Embryonic facial prominence (tissue), 1 donor: ENCODE data around the gene PCBP4.
"Not testable (repeated sequence)": the region's sequence is repeated elsewhere in the genome, so short reads cannot be mapped to it uniquely, and the experiment has no call there.

ENCODE experiments used
- DNase-seq: peaks from one replicate; pipeline ENCODE4 v3.0.0-alpha.2; 2016; ENCODE audit errors: extremely low spot score

Gene PCBP4

GRCh38 chr3:51938780-51939425 lies 28.4 kb downstream of the PCBP4 start:
- DNase-seq = no peak

GRCh38 chr3:51937611-51938450 lies 29.4 kb downstream of the PCBP4 start:
- no peak for DNase-seq

GRCh38 chr3:51937014-51937413 lies 30.2 kb downstream of the PCBP4 start:
- DNase-seq = no peak

GRCh38 chr3:51935886-51936755 lies 31.1 kb downstream of the PCBP4 start:
- no peak for DNase-seq

- no peak for DNase-seq
These were observed 32.0 kb downstream of the PCBP4 start for GRCh38 chr3:51934991-51935885.

- no peak for DNase-seq
These were observed 33.0 kb downstream of the PCBP4 start for GRCh38 chr3:51934139-51934850.

GRCh38 chr3:51933471-51934138 lies 33.6 kb downstream of the PCBP4 start:
- no peak for DNase-seq

GRCh38 chr3:51932471-51933370 lies 34.5 kb downstream of the PCBP4 start:
- no peak for DNase-seq

GRCh38 chr3:51931756-51932155 lies 35.5 kb downstream of the PCBP4 start:
- DNase-seq = no peak

- no peak for DNase-seq
These were observed 36.8 kb downstream of the PCBP4 start for GRCh38 chr3:51930439-51930838.

- DNase-seq = no peak
These were observed 37.7 kb downstream of the PCBP4 start for GRCh38 chr3:51929420-51930003.

- not testable (repeated sequence) for DNase-seq
These were observed 38.3 kb downstream of the PCBP4 start for GRCh38 chr3:51928981-51929380.

- DNase-seq = no peak
These were observed 38.8 kb downstream of the PCBP4 start for GRCh38 chr3:51928438-51928837.

- DNase-seq = no peak
These were observed 39.9 kb downstream of the PCBP4 start for GRCh38 chr3:51927061-51927977.

GRCh38 chr3:51921081-51921578 lies 46.1 kb downstream of the PCBP4 start:
- DNase-seq = no peak

- DNase-seq = no peak
These were observed 50.8 kb downstream of the PCBP4 start for GRCh38 chr3:51916418-51916817.

GRCh38 chr3:51908026-51908425 lies 59.2 kb downstream of the PCBP4 start:
- no peak for DNase-seq
